ENCODE results near the gene GCK. TPM values are rescaled to one million over a fixed set of nuclear protein-coding genes. Genes with fewer than 3 reads are reported as not detected.

The GCK gene
- total and polyA plus RNA-seq, 2 of the 13 experiments (the other 11 are each of a cell fraction or from before 2014, with no cell fraction given) = not detected

DNA sequence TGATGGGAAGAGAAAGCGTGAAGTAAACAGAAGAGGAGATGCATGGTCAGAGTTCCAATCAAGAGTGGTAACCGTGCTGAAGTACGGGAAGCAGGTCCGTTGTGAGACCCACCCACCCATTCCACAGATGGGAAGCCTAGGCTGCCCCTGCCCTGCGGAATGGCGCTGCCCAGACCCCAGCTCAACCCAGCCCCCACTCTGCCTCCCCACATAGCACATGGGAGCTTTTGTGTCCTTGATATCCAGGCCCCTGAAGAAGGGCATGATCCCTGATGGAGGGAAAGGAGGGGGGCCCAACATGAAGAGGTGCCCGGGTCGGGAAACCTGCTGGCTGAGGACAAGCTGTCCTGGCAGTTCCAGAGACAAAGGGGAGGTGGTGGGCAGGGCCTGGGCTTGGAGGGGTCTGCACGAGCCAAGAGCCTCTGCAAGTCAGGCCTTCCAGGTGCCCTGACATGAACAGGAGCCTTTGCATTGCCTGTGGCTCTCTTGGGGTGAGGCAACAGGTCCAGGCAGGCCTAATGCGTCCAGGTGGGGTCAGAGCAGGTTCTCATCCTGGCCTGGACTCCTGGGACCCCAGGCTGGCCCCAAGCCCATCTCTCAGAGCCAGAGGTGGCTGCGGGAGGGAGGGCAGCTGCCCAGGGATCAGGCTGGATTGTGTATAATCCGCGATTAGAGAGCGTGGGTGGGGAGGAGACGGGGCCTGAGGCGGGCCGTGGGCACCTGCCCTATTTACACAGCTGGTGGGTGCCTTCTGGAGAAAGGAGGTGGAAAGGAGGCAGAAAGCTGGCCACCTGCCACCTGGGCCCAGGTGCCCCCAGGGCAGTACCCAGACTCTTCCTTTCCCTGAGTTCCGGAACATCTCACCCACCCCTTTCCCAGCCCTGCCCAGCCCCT lies 35.1 kb upstream of the GCK start (continued):
- no peak for TF ChIP-seq KLF6 (CRISPR knock-in tag; IDR thresholded peaks at IDR 0.05)
- TF ChIP-seq ELF3 (CRISPR knock-in tag; IDR thresholded peaks at IDR 0.05) = no peak

DNA sequence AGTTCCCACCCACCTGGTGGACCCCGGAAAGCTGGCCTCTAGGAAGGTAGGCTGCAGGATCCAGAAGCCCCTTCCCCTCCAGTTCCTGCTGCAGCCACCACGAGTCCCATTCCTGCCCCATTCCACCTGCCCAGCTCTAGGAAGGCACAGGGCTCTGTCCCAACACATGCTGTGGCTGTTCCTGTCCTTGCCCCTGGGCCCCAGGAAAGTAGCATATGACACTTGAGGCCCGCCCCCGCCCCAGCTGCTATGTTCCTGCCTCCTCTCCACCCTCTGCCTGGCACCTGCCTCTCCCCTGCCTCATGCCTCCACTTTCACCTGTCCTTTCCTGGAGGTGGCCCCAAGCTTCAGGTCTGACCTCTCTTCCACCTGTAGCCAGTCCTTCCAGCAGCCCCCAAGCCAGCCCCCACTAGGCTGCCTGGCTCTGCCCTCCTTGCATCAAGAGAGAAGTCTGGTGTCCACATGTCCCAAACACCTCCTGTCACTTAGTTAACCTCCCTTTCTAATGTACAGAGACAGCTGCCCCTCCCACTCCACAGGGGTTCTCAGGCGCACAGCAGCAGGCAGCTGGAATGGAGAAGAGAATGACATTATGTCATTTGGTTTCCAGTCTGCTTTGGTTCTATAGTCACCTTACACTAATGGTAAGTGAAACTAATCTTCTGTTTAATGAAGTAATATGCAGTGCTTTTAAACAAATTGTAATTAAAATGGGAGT lies 34.3 kb upstream of the GCK start:
- no peaks in the 10 kb centered on the region for H4K20me1 ChIP-seq (ENCODE audit: insufficient read depth, low read length)
- peaks cover 25% of the 10 kb centered on the region for H3K4me1 ChIP-seq (ENCODE audit: insufficient read depth, low read length)
- no peak overlapping the region for H3K27ac ChIP-seq (ENCODE audit: extremely low read length, insufficient read depth, low read length)
- no TSS peak for BruUV-seq (replicated peaks)
- 8% methylated on average over 5 of the region's 5 CpGs for WGBS (ENCODE audit: low lambda C conversion rate)
- ChIA-PET CTCF (ENCODE audit: low intra/inter-chr PET ratio, low total read pairs) (no interaction called here), POLR2A (no interaction called here)
- in situ Hi-C loops (cut with HindIII; ENCODE audit: extremely low pct_ligation_motif_present, low pct_unique_long_range_greater_than_20kb) (no loop called here), intact Hi-C loops (cut with micrococcal nuclease; ENCODE audit: unreplicated experiment) (no loop called here)
- no peak overlapping the region for H3K4me2 ChIP-seq (ENCODE audit: low read depth, low read length)
- H2AFZ ChIP-seq (ENCODE audit: low read length) = no peak overlapping the region
- peaks cover 16 to 48% of the 10 kb centered on the region in 2 experiments; a peak in 4 of 5 replicates for H3K27me3 ChIP-seq (ENCODE audit: control insufficient read depth in 1 of 2, insufficient read depth in 2 of 2, low read length in 2 of 2)
- DNase-seq (ENCODE audit: low spot score) (no peak), ATAC-seq (no peak), FAIRE-seq (no peak)
- no peak overlapping the region for H3K4me3 ChIP-seq (replicated peaks in 1 of 3; ENCODE audit: insufficient read depth in 1 of 3, low read depth in 2 of 3, low read length in 3 of 3)
- H3K36me3 ChIP-seq (replicated peaks in 1 of 2; ENCODE audit: control insufficient read depth in 1 of 2, insufficient read depth in 2 of 2, low read length in 2 of 2) = no peaks in the 10 kb centered on the region
- H3K9ac ChIP-seq (ENCODE audit: insufficient read depth, low read depth, low read length) = no peak overlapping the region
- no peaks in the 10 kb centered on the region for H3K79me2 ChIP-seq (ENCODE audit: insufficient read depth, low read length)
- no peaks in the 10 kb centered on the region for H3K9me3 ChIP-seq (ENCODE audit: low read length)
- TF ChIP-seq FOSL1 (CRISPR knock-in tag; IDR thresholded peaks at IDR 0.05; ENCODE audit: borderline replicate concordance) (no peak), SMAD1 (CRISPR knock-in tag; IDR thresholded peaks at IDR 0.05; ENCODE audit: borderline replicate concordance, low read depth) (no peak), ZFAT (CRISPR knock-in tag; conservative IDR thresholded peaks at IDR 0.05) (no peak), LCORL (IDR thresholded peaks at IDR 0.05) (no peak), LCORL (CRISPR knock-in tag; IDR thresholded peaks at IDR 0.05) (no peak), ZNF782 (CRISPR knock-in tag; IDR thresholded peaks at IDR 0.05; ENCODE audit: borderline replicate concordance) (no peak), ZNF775 (CRISPR knock-in tag; IDR thresholded peaks at IDR 0.05; ENCODE audit: borderline replicate concordance) (no peak), CBX1 (IDR thresholded peaks at IDR 0.05; ENCODE audit: low read depth) (no peak), TCF7L2 (IDR thresholded peaks at IDR 0.05; ENCODE audit: low read depth, low read length) (no peak), ZNF484 (CRISPR knock-in tag; IDR thresholded peaks at IDR 0.05; ENCODE audit: borderline replicate concordance, low read depth) (no peak), DNMT1 (CRISPR knock-in tag; IDR thresholded peaks at IDR 0.05) (no peak), ZNF460 (CRISPR knock-in tag; IDR thresholded peaks at IDR 0.05; ENCODE audit: borderline replicate concordance) (no peak), ZNF263 (CRISPR knock-in tag; IDR thresholded peaks at IDR 0.05) (no peak), HDAC1 (CRISPR knock-in tag; IDR thresholded peaks at IDR 0.05) (no peak), ZNF124 (CRISPR knock-in tag; IDR thresholded peaks at IDR 0.05) (no peak)
- TF ChIP-seq, protein P1, sequence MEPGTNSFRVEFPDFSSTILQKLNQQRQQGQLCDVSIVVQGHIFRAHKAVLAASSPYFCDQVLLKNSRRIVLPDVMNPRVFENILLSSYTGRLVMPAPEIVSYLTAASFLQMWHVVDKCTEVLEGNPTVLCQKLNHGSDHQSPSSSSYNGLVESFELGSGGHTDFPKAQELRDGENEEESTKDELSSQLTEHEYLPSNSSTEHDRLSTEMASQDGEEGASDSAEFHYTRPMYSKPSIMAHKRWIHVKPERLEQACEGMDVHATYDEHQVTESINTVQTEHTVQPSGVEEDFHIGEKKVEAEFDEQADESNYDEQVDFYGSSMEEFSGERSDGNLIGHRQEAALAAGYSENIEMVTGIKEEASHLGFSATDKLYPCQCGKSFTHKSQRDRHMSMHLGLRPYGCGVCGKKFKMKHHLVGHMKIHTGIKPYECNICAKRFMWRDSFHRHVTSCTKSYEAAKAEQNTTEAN (CRISPR knock-in tag; conservative IDR thresholded peaks at IDR 0.05) = no peak
- TF ChIP-seq, protein P2, sequence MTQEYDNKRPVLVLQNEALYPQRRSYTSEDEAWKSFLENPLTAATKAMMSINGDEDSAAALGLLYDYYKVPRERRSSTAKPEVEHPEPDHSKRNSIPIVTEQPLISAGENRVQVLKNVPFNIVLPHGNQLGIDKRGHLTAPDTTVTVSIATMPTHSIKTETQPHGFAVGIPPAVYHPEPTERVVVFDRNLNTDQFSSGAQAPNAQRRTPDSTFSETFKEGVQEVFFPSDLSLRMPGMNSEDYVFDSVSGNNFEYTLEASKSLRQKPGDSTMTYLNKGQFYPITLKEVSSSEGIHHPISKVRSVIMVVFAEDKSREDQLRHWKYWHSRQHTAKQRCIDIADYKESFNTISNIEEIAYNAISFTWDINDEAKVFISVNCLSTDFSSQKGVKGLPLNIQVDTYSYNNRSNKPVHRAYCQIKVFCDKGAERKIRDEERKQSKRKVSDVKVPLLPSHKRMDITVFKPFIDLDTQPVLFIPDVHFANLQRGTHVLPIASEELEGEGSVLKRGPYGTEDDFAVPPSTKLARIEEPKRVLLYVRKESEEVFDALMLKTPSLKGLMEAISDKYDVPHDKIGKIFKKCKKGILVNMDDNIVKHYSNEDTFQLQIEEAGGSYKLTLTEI (CRISPR knock-in tag; conservative IDR thresholded peaks at IDR 0.05) = no peak
- TF ChIP-seq, protein P3, sequence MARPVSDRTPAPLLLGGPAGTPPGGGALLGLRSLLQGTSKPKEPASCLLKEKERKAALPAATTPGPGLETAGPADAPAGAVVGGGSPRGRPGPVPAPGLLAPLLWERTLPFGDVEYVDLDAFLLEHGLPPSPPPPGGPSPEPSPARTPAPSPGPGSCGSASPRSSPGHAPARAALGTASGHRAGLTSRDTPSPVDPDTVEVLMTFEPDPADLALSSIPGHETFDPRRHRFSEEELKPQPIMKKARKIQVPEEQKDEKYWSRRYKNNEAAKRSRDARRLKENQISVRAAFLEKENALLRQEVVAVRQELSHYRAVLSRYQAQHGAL (CRISPR knock-in tag; IDR thresholded peaks at IDR 0.05; ENCODE audit: not compliant biosample characterization) = no peak

Data from HepG2 (cell line).